GM18511 (cell line): ENCODE results near the gene LHX2.

Experiments
- ATAC-seq: cut with Tn5 transposase; IDR thresholded peaks from one replicate; pipeline ENCODE4 v1.9.1; 2021; ENCODE audit warnings: mild to moderate bottlenecking, moderate library complexity; ENCODE audit not compliant: unreplicated experiment

Gene LHX2

GRCh38 chr9:124012368-124013301 lies 1.1 kb downstream of the LHX2 start:
- ATAC-seq: no peak

- no peak for ATAC-seq
Observed at GRCh38 chr9:124013309-124014210, 2.0 kb downstream of the LHX2 start.

DNA sequence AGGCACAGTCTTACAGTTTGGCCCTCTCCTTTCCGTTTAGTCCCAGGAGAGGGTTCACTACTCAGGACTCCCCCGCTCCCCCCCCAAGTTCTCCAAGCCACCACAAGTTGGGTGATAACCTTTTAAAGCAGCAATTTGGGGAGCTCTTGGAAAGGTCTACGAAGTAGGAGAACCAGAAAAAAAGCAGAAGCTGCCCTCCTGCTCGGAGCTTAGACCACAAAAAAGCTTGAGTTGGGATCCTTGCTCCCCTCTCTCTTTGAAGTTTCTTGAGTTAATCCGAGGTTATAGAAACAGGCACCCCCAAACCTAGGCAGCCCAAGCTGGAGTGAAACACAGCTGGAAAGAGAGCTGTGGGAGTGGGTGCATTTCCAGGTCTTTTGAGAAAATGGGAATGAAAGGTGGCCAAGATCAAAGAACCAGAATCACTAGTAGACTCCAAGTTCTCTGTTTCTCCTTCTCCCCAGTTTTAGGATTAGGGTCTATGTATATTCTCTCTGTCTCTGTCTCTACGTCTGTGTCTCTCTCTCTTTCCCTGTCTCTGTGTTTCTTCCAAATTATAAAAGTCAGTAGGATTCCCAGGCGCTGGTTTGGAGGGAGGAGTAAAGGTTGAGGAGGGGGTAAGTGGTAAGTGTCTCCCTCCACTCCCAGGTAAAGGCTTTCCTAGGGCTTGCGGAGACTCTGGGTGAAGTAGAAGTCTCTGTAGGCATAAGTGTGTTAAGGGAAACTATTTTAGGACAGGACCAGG lies 2.8 kb downstream of the LHX2 start:
- ATAC-seq: no peak

- no peak for ATAC-seq
Observed at GRCh38 chr9:124014956-124015660, 3.5 kb downstream of the LHX2 start.

DNA sequence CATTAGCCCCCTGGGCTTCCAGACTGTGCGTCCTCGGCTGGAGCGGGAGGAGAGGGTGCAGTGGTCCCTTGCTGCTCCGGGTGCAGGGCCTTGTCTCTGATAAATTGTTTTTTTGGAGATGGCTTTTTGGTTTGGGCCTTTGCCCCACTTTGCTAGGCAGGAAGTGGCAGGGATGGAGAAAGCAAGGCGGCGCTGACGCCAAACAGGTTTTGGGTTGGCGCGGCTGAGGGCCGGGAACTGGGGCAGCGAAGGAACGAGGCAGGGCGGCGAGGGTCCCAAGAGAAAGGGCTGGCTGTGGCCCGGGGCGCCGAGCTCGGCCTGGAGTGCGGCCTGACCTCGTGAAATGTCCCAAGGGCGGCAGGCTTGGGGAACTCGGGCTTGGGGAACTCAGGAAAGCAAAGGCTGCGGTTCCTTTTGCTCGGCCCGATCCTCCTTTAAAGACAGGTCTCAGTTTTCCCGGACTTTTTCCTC lies 4.1 kb downstream of the LHX2 start:
- ATAC-seq: no peak

DNA sequence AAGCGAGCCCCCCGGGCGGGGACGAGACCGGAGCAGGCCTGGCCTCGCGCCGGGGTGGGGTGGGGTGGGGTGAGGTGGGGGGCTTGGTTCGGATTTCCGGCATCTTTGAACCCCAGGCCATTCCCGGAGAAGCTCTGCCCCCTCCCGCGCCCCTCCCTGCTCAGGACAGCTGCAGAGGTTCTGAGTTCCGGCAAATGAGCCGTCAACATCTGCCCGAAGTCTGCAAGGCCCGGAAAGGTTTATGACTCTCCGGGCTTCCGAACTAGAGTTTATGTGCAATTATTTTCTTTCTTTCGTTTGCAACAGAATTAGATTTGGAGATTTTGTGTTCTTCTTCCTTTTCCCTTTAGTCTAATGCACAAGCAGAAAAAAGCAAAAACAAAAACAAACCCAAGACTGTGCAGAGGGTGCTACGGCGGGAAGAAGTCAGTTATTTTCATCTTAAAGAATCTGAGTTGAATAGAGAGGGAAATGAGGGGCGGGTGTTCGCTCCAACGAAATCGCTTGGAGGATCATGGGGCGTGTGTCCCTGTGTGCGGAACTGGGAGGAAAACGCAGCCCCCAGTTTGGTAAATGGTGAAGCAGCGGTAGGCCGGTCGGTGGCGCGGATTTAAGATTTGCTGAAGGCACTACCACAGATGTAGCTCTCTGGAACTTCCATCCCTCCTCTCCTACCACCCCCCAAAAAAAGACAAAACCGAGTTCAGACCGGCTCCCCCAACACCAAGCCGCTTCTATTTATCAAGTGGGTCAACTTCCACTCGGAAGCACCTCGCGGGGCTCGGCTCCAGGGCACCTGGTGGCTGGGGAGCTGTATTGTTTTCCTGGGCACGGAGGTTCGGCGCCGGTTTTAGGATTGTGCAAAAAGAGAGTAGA lies 4.8 kb downstream of the LHX2 start:
- ATAC-seq: no peak

DNA sequence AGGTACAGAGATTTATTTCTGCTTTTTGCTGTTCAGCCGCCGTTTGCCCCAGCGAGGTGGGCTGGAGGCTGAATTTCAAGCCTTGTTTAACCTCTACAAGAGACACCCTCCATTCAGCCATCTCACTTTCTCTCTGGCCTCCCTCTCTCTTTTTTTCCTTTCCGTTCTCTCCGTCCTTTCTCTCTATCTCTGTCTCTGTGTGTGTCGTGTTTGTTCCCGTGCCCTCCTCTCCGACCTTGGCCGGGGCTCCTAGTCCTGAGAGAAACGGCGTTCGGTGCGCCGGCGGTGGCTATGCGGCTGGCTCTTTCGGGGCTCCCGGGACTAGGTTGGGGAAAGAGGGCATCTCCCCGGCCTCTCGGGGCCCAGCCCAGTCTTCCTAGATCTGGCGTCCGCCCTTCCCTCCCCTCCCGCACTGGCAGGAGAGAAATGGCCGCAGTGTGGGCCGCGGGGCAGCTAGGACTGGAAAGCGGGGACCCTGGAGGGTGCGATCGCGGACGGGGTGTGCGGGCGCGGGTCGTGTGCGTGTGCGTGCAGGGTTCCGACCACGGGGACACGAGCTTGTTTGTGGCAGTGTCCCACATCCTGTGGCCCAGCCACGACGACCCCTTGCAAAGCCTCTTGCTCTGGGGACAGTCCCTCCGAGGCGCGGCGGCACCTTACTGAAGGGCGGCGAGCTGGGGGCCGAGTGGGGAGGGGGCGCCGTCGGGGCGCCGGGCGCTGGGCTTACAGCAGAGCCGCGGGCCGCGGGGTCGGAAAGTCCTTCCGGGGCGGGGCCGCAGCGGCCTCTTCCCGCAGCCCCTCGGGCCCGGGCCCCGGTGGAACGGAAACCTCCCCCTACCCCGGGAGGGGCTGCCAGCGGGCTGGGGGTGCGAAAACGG lies 5.7 kb downstream of the LHX2 start:
- ATAC-seq: no peak

GRCh38 chr9:124017929-124018729 lies 6.6 kb downstream of the LHX2 start:
- ATAC-seq: no peak

DNA sequence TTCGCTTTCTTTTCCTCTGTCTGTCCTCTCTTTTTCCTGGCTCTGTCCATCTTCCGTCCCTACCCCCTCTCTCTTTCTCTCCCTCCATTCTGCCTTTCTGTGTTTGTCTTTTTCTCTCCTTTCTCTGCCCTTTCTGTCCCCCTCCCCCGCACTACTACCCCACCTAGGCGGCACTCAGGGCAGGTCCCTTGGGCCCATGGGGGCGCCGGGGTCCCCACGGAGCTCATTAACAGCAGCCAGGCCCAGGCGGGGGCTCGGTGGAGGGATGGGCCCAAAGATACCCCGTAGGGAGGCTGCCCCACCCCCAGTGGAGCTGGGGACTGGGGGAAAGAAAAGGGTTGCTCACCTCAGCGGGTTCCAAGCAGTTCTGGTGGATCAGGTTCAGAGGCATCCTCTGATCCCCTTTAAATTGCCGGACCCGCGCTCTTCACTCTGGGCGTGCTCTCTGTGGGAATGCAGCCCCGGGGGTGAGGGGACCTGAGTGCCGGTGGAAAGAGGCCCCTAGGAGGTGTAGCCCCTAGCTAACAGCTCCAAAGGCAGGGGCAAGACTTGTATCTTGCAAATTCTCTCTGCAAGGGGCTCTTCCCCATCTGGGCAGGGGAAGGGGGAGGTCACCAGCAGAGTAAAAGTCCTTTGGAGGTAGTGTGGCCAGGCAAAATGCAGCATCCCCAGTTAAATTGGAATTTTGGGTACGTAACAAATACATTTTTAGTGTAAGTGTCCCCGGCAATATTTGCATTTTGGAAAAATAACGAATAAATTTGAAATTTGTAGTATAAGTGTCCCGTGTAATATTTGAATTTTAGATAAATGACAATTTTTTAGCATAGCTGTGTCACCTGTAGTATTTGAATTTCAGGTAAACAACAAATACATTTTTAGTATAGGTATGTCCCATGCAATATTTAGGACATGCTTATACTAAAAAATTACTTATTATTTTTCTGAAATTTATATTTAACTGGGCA lies 7.4 kb downstream of the LHX2 start:
- ATAC-seq: no peak

- no peak for ATAC-seq
Observed at GRCh38 chr9:124019771-124020519, 8.4 kb downstream of the LHX2 start.

DNA sequence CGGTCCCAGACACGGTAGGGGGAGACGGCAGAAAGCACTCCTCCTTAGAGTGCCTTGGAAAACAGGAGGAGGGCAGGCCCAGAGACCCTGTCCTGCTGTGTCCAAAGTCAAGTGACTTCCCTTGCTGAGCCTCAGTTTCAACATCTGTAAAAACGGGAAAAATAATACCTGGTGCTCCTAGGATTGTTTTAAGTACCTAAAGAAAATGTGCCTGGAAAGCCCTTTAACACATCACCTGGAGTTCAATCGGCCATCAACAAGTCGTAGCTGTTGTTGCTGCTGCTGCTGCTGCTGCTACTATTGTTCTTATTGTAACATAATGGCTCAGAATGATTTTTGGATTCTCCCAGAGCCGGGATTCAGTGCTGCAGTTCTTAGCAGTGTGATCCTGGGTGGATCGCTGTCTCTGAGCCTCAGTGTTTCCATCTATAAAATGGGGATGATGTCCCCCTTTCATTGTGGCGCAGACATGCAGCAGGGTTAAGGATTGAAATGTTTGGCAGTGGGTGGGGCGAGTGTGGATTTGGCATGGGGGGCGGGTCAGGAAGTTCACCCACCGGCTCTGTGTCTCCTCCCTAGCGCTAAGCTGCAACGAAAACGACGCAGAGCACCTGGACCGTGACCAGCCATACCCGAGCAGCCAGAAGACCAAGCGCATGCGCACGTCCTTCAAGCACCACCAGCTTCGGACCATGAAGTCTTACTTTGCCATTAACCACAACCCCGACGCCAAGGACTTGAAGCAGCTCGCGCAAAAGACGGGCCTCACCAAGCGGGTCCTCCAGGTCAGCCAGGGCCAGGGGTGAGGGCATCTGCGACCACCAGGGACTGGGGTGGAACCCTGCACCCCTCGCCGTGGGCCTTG lies 9.2 kb downstream of the LHX2 start:
- no peak for ATAC-seq

DNA sequence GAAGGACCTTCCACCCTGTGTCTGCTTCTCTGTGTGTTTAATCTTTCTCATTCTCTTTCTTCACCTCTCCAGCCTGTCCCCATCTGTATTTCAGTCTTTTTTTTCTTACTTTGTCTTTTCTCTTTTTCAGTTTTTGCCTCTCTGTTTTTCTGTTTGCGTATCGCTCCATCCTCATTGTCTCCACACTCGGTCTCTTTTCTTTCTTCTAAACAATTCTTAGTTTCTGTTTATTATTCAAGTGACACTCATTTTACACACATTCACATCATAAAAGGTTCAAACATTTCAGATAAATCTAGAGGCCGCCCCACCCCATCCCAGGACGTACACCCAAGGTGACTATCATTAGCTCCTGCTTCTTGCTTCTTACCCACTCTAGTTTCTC lies 9.8 kb downstream of the LHX2 start:
- no peak for ATAC-seq

DNA sequence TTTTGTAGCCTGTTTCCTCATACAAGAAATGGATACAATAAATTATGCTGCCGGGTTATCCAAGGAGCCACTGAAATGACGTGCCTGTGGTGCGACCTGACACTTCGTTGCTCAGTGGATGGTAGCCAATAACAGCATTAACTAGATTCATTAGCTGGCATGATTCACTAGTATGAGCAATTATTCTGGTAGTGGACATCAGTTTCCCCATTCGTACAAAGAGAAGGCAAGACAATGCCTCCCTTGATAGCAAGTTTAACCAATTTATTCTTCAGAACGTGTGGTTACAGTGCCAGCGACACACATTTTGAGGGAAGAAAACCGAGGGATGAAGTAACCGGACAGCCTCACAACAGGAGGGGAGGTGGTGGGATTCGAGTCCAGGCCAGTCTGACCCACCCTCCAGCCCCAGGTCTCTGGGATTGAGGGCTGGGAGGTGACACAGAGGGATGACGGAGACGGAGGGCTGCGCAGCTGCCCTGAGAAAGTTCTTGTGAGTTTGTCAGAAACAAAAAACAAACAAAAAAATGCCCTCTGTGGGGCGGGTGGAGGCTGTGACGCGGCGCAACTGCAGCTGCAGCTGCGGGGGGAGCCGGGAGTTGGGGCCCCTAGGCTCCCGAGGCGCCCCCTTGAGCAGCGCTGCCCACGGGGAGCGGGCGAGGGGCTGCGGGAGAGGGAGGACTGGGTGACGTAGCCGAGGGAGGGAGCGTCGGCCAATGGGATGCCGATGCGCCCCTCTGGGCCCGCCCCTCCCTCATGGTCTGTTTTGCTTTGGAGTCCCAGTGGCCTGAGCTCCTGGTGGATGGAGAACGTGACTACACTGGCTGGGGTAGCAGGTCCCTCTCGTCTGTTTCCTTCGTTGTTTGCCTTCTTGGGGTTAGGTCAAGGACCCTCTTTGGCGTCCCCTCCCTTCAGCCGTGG lies 10.9 kb downstream of the LHX2 start:
- no peak for ATAC-seq

DNA sequence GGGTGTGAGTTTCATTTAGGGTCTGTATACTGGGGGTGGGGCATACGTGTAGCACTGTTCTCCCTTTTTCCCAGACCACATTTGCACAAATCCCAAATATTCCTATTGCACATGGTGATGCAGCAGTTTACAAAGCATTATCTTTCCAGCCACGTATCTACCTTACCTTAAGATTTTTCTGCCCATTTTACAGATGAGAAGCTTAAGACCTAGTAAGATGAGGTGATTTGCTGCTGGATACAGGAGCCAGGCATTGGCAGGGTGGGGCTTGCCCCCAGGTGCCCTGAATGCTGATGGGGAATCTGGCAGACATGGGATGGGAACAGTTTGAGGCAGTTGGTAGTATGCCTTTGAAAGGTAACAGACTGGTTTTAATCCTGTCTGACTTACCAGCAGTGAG lies 12.5 kb downstream of the LHX2 start:
- ATAC-seq: no peak
